IMR-90 (cell line): ENCODE results near the gene MEIS2. TPM values are rescaled to one million over a fixed set of nuclear protein-coding genes. Genes with fewer than 3 reads are reported as not detected.
A peak's percentile ranks its signal among the peaks of the same experiment; 100 is the strongest.

Source experiments
- ATAC-seq: fragments of 200-7000 bp; cut with Tn5 transposase; 2 replicates; pipeline ENCODE4 v1.9.1; 2020; ENCODE audit warnings: low read depth, mild to moderate bottlenecking, moderate library complexity
- BruUV-seq: library from RNA; stranded (reverse); fragments of 400-500 nt; replicated peaks from 2 replicates; lab custom pipeline; 2021; lab: Mats Ljungman, UMichigan
- CTCF ChIA-PET: fragments of 300-600 bp; formaldehyde crosslinking; extraction: SDS; loops from one replicate; lab custom pipeline; 2021; ENCODE audit warnings: antibody characterized with exemption; lab: Yijun Ruan, JAX
- POLR2A ChIA-PET: fragments of 300-600 bp; sonication (Branson Sonifier 250); formaldehyde crosslinking; loops from one replicate; lab custom pipeline; 2022; ENCODE audit warnings: antibody characterized with exemption; ENCODE audit not compliant: unreplicated experiment; lab: Charles Lee
- DNase-seq: peaks from one replicate; pipeline ENCODE4 v3.0.0; 2013
- H2AFZ ChIP-seq: replicated peaks from 2 replicates; pipeline ENCODE3; 2013; ENCODE audit warnings: low read length, mild to moderate bottlenecking; ENCODE audit not compliant: poor library complexity
- H2AK5ac ChIP-seq: 2 replicates; pipeline ENCODE4 v1.6.1; 2013; ENCODE audit warnings: low read depth, low read length, inconsistent platforms
- H2AK9ac ChIP-seq: replicated peaks from 2 replicates; pipeline ENCODE3; 2013; ENCODE audit warnings: mild to moderate bottlenecking, low read depth, low read length, moderate library complexity; ENCODE audit not compliant: poor library complexity
- H2BK120ac ChIP-seq: 2 replicates; pipeline ENCODE4 v1.6.1; 2013; ENCODE audit warnings: low read depth, low read length, inconsistent platforms
- H2BK15ac ChIP-seq: 3 replicates; pipeline ENCODE4 v1.6.1; 2013; ENCODE audit warnings: low read depth, low read length, inconsistent platforms
- H2BK20ac ChIP-seq: 2 replicates; pipeline ENCODE4 v1.6.1; 2013; ENCODE audit warnings: low read depth, mild to moderate bottlenecking, inconsistent platforms, low read length, moderate library complexity
- H2BK5ac ChIP-seq: 2 replicates; pipeline ENCODE4 v1.6.1; 2013; ENCODE audit warnings: mild to moderate bottlenecking, low read depth, low read length, inconsistent platforms; ENCODE audit not compliant: poor library complexity, severe bottlenecking
- H3K14ac ChIP-seq: replicated peaks from 2 replicates; pipeline ENCODE4 v1.6.1; 2013; ENCODE audit warnings: low read depth, low read length, inconsistent platforms
- H3K18ac ChIP-seq: 2 replicates; pipeline ENCODE4 v1.6.1; 2013; ENCODE audit warnings: low read depth, low read length, control low read depth
- H3K23ac ChIP-seq: 2 replicates; pipeline ENCODE4 v1.6.1; 2013; ENCODE audit warnings: low read depth, low read length, inconsistent platforms
- H3K27ac ChIP-seq: 2 replicates; pipeline ENCODE4 v1.5.1; 2013; ENCODE audit warnings: mild to moderate bottlenecking, control low read depth, low read length; ENCODE audit not compliant: insufficient read depth
- H3K27me3 ChIP-seq: 2 replicates; pipeline ENCODE4 v1.6.1; 2013; ENCODE audit warnings: low read length; ENCODE audit not compliant: control insufficient read depth, insufficient read depth
- H3K36me3 ChIP-seq: 2 replicates; pipeline ENCODE4 v1.6.1; 2013; ENCODE audit warnings: low read length, mixed read lengths; ENCODE audit not compliant: control insufficient read depth, insufficient read depth
- H3K4ac ChIP-seq: 2 replicates; pipeline ENCODE4 v1.6.1; 2013; ENCODE audit warnings: low read depth, low read length, inconsistent platforms
- H3K4me1 ChIP-seq: 2 replicates; pipeline ENCODE4 v1.6.1; 2013; ENCODE audit warnings: low read length, mixed read lengths; ENCODE audit not compliant: control insufficient read depth, insufficient read depth
- H3K4me2 ChIP-seq: 2 replicates; pipeline ENCODE4 v1.6.1; 2013; ENCODE audit warnings: low read depth, mild to moderate bottlenecking, control low read depth, low read length, moderate library complexity
- H3K4me3 ChIP-seq: 2 replicates; pipeline ENCODE4 v1.5.1; 2013; ENCODE audit warnings: low read depth, mild to moderate bottlenecking, control low read depth, low read length, moderate library complexity; ENCODE audit not compliant: insufficient read depth
- H3K56ac ChIP-seq: 2 replicates; pipeline ENCODE4 v1.6.1; 2013; ENCODE audit warnings: low read length, inconsistent platforms; ENCODE audit not compliant: insufficient read depth; ENCODE audit errors: extremely low read depth
- H3K79me1 ChIP-seq, 2 experiments: 2 replicates each; pipeline ENCODE4 v1.6.1; 2013; ENCODE audit warnings: low read length in 2 of 2, inconsistent platforms in 1 of 2, low read depth in 1 of 2
- H3K9ac ChIP-seq: 2 replicates; pipeline ENCODE4 v1.6.1; 2013; ENCODE audit warnings: low read depth, low read length, control low read depth
- H3K9me1 ChIP-seq: 2 replicates; pipeline ENCODE4 v1.6.1; 2013; ENCODE audit warnings: low read length, inconsistent platforms; ENCODE audit not compliant: insufficient read depth
- H3K9me3 ChIP-seq: 2 replicates; pipeline ENCODE4 v1.6.1; 2013; ENCODE audit warnings: low read length; ENCODE audit not compliant: control insufficient read depth, insufficient read depth
- H4K20me1 ChIP-seq: 2 replicates; pipeline ENCODE4 v1.6.1; 2013; ENCODE audit warnings: low read length, inconsistent platforms; ENCODE audit not compliant: insufficient read depth
- H4K5ac ChIP-seq: 2 replicates; pipeline ENCODE4 v1.6.1; 2013; ENCODE audit warnings: mild to moderate bottlenecking, low read depth, low read length, control low read depth
- H4K8ac ChIP-seq, 2 experiments: 2 replicates each; pipeline ENCODE4 v1.6.1; 2013; ENCODE audit warnings: low read depth in 2 of 2, low read length in 2 of 2, control low read depth in 1 of 2, inconsistent platforms in 1 of 2
- H4K91ac ChIP-seq: 2 replicates; pipeline ENCODE4 v1.6.1; 2013; ENCODE audit warnings: low read depth, low read length, inconsistent platforms; ENCODE audit not compliant: insufficient read depth
- MAZ ChIP-seq: IDR thresholded peaks from 2 replicates; pipeline ENCODE4 v1.6.1; 2012; ENCODE audit warnings: low read depth, mild to moderate bottlenecking, low read length, improper control_type of control experiment, moderate library complexity, borderline replicate concordance
- WGBS, 2 experiments: methylation state at CpG; one replicate each; pipeline versions ENCODE4 v1.1.5 to v1.1.7; 2013; ENCODE audit warnings: missing lambda C conversion rate in 2 of 2; ENCODE audit not compliant: insufficient read length in 1 of 2; ENCODE audit errors: extremely low coverage in 2 of 2; 5-methylcytosine and 5-hydroxymethylcytosine counted together
- dilution Hi-C: fragments of 300-500 bp; cut with HindIII; formaldehyde crosslinking; loops from one replicate; pipeline ENCODE4 v1.14.3; 2018; ENCODE audit warnings: low sequenced_read_pairs; ENCODE audit not compliant: unreplicated experiment
- in situ Hi-C: fragments of 300-500 bp; cut with MboI; formaldehyde crosslinking; loops from 3 replicates; pipeline ENCODE4 v1.14.3; 2019; ENCODE audit warnings: low sequenced_read_pairs, inconsistent platforms, mixed read lengths
- intact Hi-C: fragments of 100-400 bp; cut with micrococcal nuclease; formaldehyde crosslinking; loops from 2 replicates; pipeline ENCODE4 v1.10.0; 2022
- polyA plus RNA-seq, 3 experiments: library from polyadenylated mRNA; depleted of rRNA; stranded (reverse); fragments of >200 nt; gene quantifications; 2 replicates each; pipeline ENCODE4 v1.2.3, GENCODE V29; 2012; ENCODE audit warnings: low replicate concordance in 1 of 3
- total RNA-seq: library from RNA; depleted of rRNA; stranded (reverse); fragments of >200 nt; gene quantifications from 2 replicates; pipeline ENCODE4 v1.2.3, GENCODE V29; 2012

The MEIS2 gene
- total and polyA plus RNA-seq, 2 of the 4 experiments (the other 2 are of a cell fraction) = 70.1 to 71.3 TPM

DNA sequence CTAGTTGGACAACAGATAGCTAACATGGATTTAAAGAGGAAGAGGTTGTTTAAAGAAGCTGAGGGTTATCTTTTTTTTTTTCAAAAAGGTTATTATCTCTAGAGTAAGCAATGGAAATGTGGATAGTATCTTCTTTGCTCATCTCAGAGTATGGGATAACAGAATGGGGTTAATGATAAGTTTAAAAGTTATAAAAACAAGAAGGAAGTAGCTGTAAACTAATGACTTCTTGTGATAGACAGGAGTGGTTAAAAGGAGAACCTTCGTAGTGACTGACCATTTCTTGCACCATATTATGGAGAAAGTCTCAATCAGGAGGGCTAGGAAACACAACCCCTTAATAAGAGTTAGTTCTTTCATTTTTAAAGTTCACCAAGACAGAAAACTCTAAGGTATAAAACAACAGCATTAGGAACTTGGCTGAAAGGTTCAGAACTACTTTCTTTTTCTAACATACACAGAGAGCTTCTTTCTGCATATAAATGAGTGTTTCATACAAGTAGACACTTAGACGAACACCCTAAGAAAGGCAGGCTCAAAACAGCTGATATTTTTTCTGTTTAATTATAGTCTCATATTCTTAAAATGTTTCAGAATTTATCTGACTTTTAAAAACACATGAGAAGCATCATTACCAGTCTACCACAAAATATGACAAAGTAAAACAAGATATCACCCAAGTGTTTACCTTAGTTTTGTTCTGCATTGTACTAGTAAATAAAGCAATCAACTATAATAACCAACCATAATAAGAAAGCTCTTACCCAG, 140.0 kb downstream of the MEIS2 start:
- ChIA-PET POLR2A (no interaction called here), CTCF (no interaction called here)
- no TSS peak for BruUV-seq
- no CpG with 5 or more reads among the region's 2 CpGs for WGBS, 2 experiments
- H4K8ac ChIP-seq = no peak overlapping the region
- H3K4ac ChIP-seq = no peak overlapping the region
- no peak overlapping the region for H2BK20ac ChIP-seq
- H3K18ac ChIP-seq = no peak overlapping the region
- no peaks in the 10 kb centered on the region for H3K4me1 ChIP-seq
- TF ChIP-seq MAZ = no peak
- H4K5ac ChIP-seq = no peak overlapping the region
- no peak overlapping the region for H4K91ac ChIP-seq
- DNase-seq (no peak), ATAC-seq (no peak)
- peak overlapping the region; percentile 30; the same call in 1 of the 2 replicates for H3K4me2 ChIP-seq
- no peaks in the 10 kb centered on the region for H3K9me3 ChIP-seq
- H3K9ac ChIP-seq = no peak overlapping the region
- H3K36me3 ChIP-seq = no peaks in the 10 kb centered on the region
- H3K4me3 ChIP-seq = no peak overlapping the region
- no peak overlapping the region for H2AFZ ChIP-seq
- H3K79me1 ChIP-seq = peaks cover 0 to 9% of the 10 kb centered on the region in 2 experiments; a peak in 3 of 4 replicates
- no peak overlapping the region for H2BK15ac ChIP-seq
- H2AK9ac ChIP-seq = no peak overlapping the region
- H2BK5ac ChIP-seq = no peak overlapping the region
- no peak overlapping the region for H3K56ac ChIP-seq
- dilution Hi-C loops = no loop called here
- no peak overlapping the region for H2BK120ac ChIP-seq
- H4K20me1 ChIP-seq = no peaks in the 10 kb centered on the region
- intact Hi-C loops = no loop called here
- H3K23ac ChIP-seq = no peak overlapping the region
- H3K14ac ChIP-seq = no peak overlapping the region
- H2AK5ac ChIP-seq = no peak overlapping the region
- H3K27me3 ChIP-seq = no peaks in the 10 kb centered on the region
- in situ Hi-C loops = no loop called here
- no peak overlapping the region for H3K27ac ChIP-seq
- no peaks in the 10 kb centered on the region for H3K9me1 ChIP-seq
